Measurements from ENCODE around the gene SRF. TPM values are rescaled to one million over a fixed set of nuclear protein-coding genes. Genes with fewer than 3 reads are reported as not detected.

The SRF gene
- total and polyA plus RNA-seq, 4 donors = 2.0 to 11.7 (median 7.1) TPM

GRCh38 chr6:43199912-43200311 lies 28.8 kb downstream of the SRF start:
- H3K9me3 ChIP-seq (ENCODE audit: control insufficient read depth in 4 of 4, low read length in 3 of 4) = no peaks in the 10 kb centered on the region
- H3K4me1 ChIP-seq (ENCODE audit: control insufficient read depth in 4 of 4, insufficient read depth in 4 of 4, low read length in 3 of 4) = no peaks in the 10 kb centered on the region
- 96% methylated on average over 6 of the region's 6 CpGs for WGBS
- no peaks in the 10 kb centered on the region for H3K27me3 ChIP-seq (ENCODE audit: control insufficient read depth in 4 of 4, insufficient read depth in 4 of 4, low read length in 3 of 4)
- DNase-seq (ENCODE audit: low spot score) = no peak
- peaks cover 4 to 50% (median 28%) of the 10 kb centered on the region in 4 donors for H3K36me3 ChIP-seq (ENCODE audit: control insufficient read depth in 4 of 4, insufficient read depth in 3 of 4, low read depth in 1 of 4, low read length in 3 of 4)
- no peak overlapping the region for H3K9ac ChIP-seq (ENCODE audit: low read depth in 1 of 2, low read length in 2 of 2)
- no peak overlapping the region for H3K27ac ChIP-seq (ENCODE audit: low read depth in 1 of 2, low read length in 2 of 2)
- no peak for TF ChIP-seq HNF4A (conservative IDR thresholded peaks at IDR 0.05)
- TF ChIP-seq SP1 (IDR thresholded peaks at IDR 0.05) = no peak
- no peak for TF ChIP-seq YY1 (IDR thresholded peaks at IDR 0.05)
- no peak for TF ChIP-seq FOXA1 (IDR thresholded peaks at IDR 0.05)
- no peak for TF ChIP-seq NR2F2 (IDR thresholded peaks at IDR 0.05)
- TF ChIP-seq TAF1 (conservative IDR thresholded peaks at IDR 0.05) = no peak
- TF ChIP-seq JUND (IDR thresholded peaks at IDR 0.05) = no peak
- TF ChIP-seq MAX (IDR thresholded peaks at IDR 0.05) = no peak
- TF ChIP-seq REST (IDR thresholded peaks at IDR 0.05) = no peak
- no peak for TF ChIP-seq RXRA (IDR thresholded peaks at IDR 0.05)
- no peak for TF ChIP-seq HNF4G (IDR thresholded peaks at IDR 0.05)
- TF ChIP-seq FOXA2 (IDR thresholded peaks at IDR 0.05) = no peak
- TF ChIP-seq ZBTB33 (IDR thresholded peaks at IDR 0.05) = no peak
- no peak for TF ChIP-seq GABPA (IDR thresholded peaks at IDR 0.05 in 1 of 2, conservative IDR thresholded peaks at IDR 0.05 in 1 of 2)
- TF ChIP-seq CTCF (IDR thresholded peaks at IDR 0.05; ENCODE audit: low read depth, low read length, missing input control) = no peak
- TF ChIP-seq ATF3 (IDR thresholded peaks at IDR 0.05) = no peak
- TF ChIP-seq RAD21 (IDR thresholded peaks at IDR 0.05) = no peak
- H3K4me3 ChIP-seq (ENCODE audit: low read depth in 1 of 3, low read length in 3 of 3) = no peak overlapping the region

GRCh38 chr6:43200541-43200940 lies 29.5 kb downstream of the SRF start:
- Histone ChIP-seq H3K9me3 (ENCODE audit: control insufficient read depth in 4 of 4, low read length in 3 of 4) (no peaks in the 10 kb centered on the region), H3K9ac (ENCODE audit: low read depth in 1 of 2, low read length in 2 of 2) (no peak overlapping the region), H3K4me1 (ENCODE audit: control insufficient read depth in 4 of 4, insufficient read depth in 4 of 4, low read length in 3 of 4) (no peaks in the 10 kb centered on the region), H3K4me3 (ENCODE audit: low read depth in 1 of 3, low read length in 3 of 3) (no peak overlapping the region), H3K27ac (ENCODE audit: low read depth in 1 of 2, low read length in 2 of 2) (no peak overlapping the region), H3K36me3 (ENCODE audit: control insufficient read depth in 4 of 4, insufficient read depth in 3 of 4, low read depth in 1 of 4, low read length in 3 of 4) (peaks cover 4 to 45% (median 24%) of the 10 kb centered on the region in 4 donors), H3K27me3 (ENCODE audit: control insufficient read depth in 4 of 4, insufficient read depth in 4 of 4, low read length in 3 of 4) (no peaks in the 10 kb centered on the region)
- no peak for TF ChIP-seq HNF4G (IDR thresholded peaks at IDR 0.05)
- no peak for TF ChIP-seq FOXA1 (IDR thresholded peaks at IDR 0.05)
- TF ChIP-seq TAF1 (conservative IDR thresholded peaks at IDR 0.05) = no peak
- no peak for TF ChIP-seq YY1 (IDR thresholded peaks at IDR 0.05)
- TF ChIP-seq JUND (IDR thresholded peaks at IDR 0.05) = no peak
- no peak for TF ChIP-seq FOXA2 (IDR thresholded peaks at IDR 0.05)
- no peak for TF ChIP-seq GABPA (IDR thresholded peaks at IDR 0.05 in 1 of 2, conservative IDR thresholded peaks at IDR 0.05 in 1 of 2)
- TF ChIP-seq HNF4A (conservative IDR thresholded peaks at IDR 0.05) = no peak
- no peak for TF ChIP-seq RAD21 (IDR thresholded peaks at IDR 0.05)
- no peak for TF ChIP-seq MAX (IDR thresholded peaks at IDR 0.05)
- DNase-seq (ENCODE audit: low spot score) = no peak
- 97% methylated on average over 6 of the region's 6 CpGs for WGBS

All from liver (tissue), 9 donors.